ENCODE results near the gene PDS5A. TPM values are rescaled to one million over a fixed set of nuclear protein-coding genes. Genes with fewer than 3 reads are reported as not detected.
"Not testable (repeated sequence)": the region's sequence is repeated elsewhere in the genome, so short reads cannot be mapped to it uniquely, and the experiment has no call there.

PDS5A gene
- 31.5 TPM for total RNA-seq

GRCh38 chr4:39977489-39978377 lies at the start of gene PDS5A:
PDS5A (minus strand) TSS chr4:39977911; CDS start chr4:39976577, 1,334 bp downstream.
- DNase-seq (ENCODE audit: low spot score): peak; percentile 94
- peak; percentile 87 for ATAC-seq

- ATAC-seq: peak; percentile 64
Observed at GRCh38 chr4:40024049-40024448, 46.3 kb upstream of the PDS5A start.

GRCh38 chr4:40021116-40021515 lies 43.4 kb upstream of the PDS5A start:
- not testable (repeated sequence) for DNase-seq (ENCODE audit: low spot score); ATAC-seq

More at GRCh38 chr4:40024049-40024448, 46.3 kb upstream of the PDS5A start:
- not testable (repeated sequence) for DNase-seq (ENCODE audit: low spot score)

DNA sequence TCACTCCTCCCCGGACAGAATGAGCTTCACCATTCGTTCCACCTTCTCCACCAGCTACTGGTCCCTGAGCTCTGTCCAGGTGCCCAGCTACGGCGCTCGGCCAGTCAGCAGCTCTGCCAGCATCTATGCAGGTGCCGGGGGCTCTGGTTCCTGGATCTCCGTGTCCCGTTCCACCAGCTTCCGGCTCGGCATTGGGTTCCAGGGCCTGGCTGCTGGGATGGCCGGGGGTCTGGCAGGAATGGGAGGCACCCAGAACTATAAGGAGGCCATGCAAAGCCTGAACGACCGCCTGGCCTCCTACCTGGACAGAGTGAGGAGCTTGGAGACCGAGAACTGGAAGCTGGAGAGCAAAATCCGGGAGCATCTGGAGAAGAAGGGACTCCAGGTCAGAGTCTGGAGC lies 42.5 kb upstream of the PDS5A start:
- no peak for DNase-seq (ENCODE audit: low spot score)
- ATAC-seq: no peak

DNA sequence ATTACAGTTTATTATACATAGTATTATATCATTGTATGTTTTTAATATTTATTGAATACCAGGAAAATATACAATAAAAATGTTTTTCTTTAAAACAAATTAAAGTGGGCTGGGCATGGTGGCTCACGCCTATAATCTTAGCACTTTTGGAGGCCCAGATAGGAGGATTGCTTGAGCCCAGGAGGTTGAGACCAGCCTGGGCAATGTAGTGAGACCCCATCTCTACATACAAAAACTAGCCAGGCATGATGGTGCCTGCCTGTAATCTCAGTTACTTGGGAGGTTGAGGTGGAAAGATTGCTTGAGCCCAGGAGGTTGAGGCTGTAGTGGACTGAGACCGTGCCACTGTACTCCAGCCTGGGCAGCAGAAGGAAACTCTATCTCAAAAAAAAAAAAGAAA lies 38.3 kb upstream of the PDS5A start:
- ATAC-seq: no peak

GRCh38 chr4:40003986-40004385 lies 26.3 kb upstream of the PDS5A start:
- ATAC-seq: peak; percentile 44
- DNase-seq (ENCODE audit: low spot score): no peak

More for the DNA sequence above, 38.3 kb upstream of the PDS5A start:
- DNase-seq (ENCODE audit: low spot score): no peak

- no peak for ATAC-seq
- no peak for DNase-seq (ENCODE audit: low spot score)
Observed at GRCh38 chr4:40000711-40001110, 23.0 kb upstream of the PDS5A start.

- ATAC-seq: no peak
- no peak for DNase-seq (ENCODE audit: low spot score)
Observed at GRCh38 chr4:39998659-39999345, 21.1 kb upstream of the PDS5A start.

GRCh38 chr4:39996811-39997210 lies 19.1 kb upstream of the PDS5A start:
- ATAC-seq (no peak), DNase-seq (ENCODE audit: low spot score) (no peak)

GRCh38 chr4:39994406-39994805 lies 16.7 kb upstream of the PDS5A start:
- ATAC-seq (no peak), DNase-seq (ENCODE audit: low spot score) (no peak)

DNA sequence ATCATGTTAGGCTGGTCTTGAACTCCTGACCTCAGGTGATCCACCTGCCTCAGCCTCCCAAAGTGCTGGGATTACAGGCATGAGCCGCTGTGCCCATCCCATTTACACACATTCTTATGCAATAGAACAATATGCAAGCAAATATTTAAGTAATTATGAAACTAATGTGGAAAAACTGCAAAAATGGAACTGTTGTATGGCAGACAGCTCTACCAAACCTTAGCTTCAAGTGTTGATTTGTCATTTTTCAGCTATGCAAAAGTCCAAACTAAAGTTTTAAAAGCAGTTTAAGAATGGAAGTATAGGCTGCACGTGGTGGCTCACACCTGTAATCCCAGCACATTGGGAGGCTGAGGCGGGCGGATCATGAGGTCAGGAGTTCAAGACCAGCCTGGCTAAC lies 11.7 kb upstream of the PDS5A start:
- not testable (repeated sequence) for DNase-seq (ENCODE audit: low spot score); ATAC-seq

- ATAC-seq (no peak), DNase-seq (ENCODE audit: low spot score) (no peak)
Observed at GRCh38 chr4:39987485-39987884, 9.8 kb upstream of the PDS5A start.

DNA sequence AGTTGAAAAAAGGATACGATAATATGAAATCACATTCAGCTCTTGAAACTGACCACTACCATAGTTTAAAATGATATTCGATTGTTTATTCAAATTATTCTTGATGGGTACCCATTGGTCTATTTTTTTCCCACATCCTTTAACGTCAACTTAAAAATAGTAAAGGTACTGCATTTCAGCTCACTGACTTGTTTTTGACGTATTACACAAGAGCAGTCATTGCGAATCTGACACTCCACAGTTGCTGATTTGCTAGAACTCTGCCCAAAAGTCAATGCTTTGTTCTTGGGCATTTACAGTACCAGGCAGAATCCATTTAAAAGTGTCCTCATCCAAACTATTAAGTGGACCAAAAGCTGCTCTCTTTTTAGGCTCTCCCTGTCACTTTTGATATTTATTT lies 1.2 kb upstream of the PDS5A start:
- ATAC-seq (no peak), DNase-seq (ENCODE audit: low spot score) (no peak)

GRCh38 chr4:39978378-39978775 lies 666 bp upstream of the PDS5A start:
- no peak for DNase-seq (ENCODE audit: low spot score)

DNA sequence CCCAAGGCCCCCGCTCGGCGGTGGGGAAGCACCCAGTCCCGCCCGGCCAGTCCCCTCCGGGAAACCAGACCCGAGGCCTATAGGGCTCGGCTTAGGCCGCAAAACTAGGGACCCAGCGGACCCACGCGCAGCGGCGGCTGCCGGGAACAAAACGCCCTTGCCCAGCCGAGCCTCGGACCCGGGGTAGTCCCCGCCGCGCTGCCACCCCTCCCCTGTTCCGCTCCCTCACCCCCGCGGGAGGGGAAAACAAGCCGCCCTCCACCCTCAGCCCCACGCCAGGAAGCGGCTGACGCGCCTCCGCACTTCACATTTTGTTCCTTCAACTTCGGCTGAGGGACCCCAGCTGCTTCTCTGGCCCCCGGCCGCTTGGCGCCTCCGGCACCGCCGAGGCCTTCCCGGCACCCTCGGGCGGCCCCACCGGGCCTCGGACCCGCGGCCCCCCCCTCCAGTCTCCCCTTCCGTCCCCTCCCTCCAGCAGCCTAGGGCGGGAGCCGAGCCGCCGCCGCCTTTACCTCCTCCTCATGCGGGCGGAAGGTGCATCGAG lies 694 bp downstream of the PDS5A start:
- ATAC-seq (peak; percentile 39), DNase-seq (ENCODE audit: low spot score) (peak; percentile 62)

More at GRCh38 chr4:39978378-39978775, 666 bp upstream of the PDS5A start:
- ATAC-seq: no peak

DNA sequence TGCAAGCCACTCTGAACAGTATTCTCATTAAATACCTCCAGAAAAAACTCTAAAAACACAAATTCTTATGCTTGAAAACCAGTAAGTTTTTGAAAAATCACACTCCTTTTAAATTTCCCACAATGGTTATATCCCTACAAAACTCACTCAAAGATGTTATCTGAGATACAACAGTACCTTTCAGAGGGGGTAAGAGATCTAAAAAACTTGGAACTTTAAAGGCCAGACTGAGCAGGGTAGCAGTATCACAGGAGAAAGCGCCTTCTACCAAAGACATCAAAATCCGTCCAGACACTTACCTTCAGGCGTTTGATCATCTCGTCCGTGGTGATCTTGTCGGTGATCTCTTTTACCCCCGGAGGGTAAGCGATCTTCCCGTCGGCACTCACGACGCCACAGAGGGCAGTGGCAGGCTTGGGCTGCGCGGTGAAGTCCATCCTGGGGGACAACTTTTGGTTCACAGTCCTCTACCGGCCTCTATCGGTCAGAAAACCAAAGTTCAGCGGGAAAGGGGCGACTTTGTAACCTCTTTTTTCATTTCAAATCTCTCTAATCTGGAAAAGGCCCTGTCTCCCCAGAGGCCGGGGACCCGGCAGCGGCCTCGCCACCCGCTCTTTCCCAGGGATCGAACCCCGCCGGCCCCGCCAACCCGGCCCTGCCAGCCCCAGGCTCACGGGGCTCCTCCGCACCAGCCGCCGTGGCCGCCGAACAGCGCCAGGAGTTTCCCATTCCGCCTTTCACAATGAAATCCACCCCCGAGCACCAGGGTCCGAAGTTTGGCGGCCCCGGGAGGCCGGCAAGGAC lies 1.4 kb downstream of the PDS5A start:
- ATAC-seq (peak; percentile 69), DNase-seq (ENCODE audit: low spot score) (peak; percentile 79)

DNA sequence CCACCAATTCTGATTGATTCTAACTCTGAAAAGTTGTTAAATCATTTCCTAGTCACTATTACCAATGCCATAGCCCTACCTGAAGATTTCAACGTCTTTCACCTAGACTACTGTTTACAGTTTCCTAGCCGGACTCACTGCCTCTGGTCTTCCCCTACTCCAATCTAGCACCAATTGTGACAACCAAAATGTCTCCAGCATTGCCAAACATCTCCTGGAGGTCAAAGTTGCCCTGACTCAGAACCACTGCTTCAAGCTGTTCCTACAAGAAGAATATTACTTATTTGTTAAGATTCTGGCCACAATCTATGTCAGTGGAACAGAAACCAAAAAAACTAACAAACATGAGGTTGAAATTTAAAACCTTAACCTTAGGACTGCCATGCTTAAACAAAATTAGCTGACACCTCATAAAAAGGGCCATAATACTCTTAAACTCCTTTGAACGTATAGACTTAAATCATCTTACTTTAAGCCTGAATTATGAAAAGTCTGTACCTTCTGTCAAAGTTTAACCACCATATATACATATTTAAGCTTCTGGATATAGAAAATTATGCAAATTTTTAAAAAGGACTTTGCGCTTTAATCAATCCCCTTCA lies 2.1 kb downstream of the PDS5A start:
- ATAC-seq: no peak
- DNase-seq (ENCODE audit: low spot score): no peak

DNA sequence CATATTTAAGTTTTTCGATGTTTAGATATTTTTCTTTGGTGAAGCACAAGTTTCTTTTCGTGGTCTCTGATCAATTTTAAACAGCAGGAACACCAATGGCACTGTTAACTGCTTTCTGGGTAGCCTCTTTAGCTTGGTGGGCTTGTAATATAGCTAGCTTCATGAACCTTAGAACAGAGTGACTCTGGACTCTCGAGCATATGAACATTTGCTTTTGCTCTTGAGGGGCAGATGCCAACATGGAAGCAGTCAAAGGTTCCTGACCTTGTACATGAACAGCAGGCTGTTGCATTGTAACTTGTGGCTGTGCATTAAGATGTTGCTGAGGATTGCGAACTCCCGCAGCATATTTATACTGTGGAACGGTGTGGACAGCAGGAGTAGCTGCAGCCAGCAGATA lies 4.7 kb downstream of the PDS5A start:
- ATAC-seq: not testable (repeated sequence)
- DNase-seq (ENCODE audit: low spot score): peak; percentile 48

DNA sequence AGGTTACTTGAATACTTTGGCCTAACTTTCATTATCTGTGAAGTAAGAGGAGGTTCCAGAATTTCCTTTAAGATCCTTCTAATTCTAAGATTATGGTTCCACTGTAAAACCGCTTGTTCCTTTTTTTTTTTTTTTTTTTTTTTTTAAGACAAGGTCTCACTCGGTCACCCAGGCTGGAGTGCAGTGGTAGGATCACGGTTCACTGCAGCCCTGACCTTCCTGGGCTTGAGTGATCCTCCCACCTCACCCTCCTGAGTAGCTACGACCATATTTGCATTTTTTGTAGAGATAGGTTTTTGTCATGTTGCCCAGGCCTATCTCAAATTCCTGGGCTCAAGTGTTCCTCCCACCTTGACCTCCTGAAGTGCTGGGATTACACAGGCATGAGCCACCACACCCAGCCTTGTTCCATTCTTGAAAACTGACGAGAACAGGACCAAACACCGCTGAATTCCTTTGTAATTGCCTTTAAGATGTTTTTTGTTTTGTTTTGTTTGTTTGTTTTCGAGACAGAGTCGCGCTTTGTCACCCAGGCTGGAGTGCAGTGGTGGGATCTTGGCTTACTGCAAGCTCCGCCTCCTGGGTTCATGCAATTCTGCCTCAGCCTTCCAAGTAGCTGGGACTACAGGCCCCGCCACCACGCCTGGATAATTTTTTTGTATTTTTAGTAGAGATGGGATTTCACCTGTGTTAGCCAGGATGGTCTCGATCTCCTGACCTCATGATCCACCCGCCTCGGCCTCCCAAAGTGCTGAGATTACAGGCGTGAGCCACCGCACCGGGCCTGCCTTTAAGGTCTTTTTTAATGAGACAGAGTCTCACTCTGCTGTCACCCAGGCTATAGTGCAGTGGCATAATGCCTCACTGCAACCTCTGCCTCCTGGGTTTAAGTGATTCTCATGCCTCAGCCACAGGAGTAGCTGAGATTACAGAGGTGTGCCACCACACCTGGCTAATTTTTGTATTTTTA lies 6.8 kb downstream of the PDS5A start:
- ATAC-seq (peak; percentile 40), DNase-seq (ENCODE audit: low spot score) (no peak)

Measured in left lobe of liver (tissue), 2 donors.